Heart left ventricle (tissue), 13 donors: ENCODE data around the gene AGPAT3.

Experiments
- POLR2A ChIP-seq, 2 donors: fragments of 450-650 bp; IDR thresholded peaks; one replicate each; pipeline ENCODE4 v1.6.1; 2017; ENCODE audit warnings: antibody characterized with exemption in 2 of 2, mild to moderate bottlenecking in 2 of 2, moderate library complexity in 2 of 2
- TF ChIP-seq, protein P1 (sequence below), 12 donors: fragments of 200-600 bp; sonication (generic) in 4 of 12; IDR thresholded peaks; one replicate each; pipeline versions ENCODE4 v1.5.0 to v1.8.0; 2018 to 2022; ENCODE audit warnings: antibody characterized with exemption in 12 of 12, mild to moderate bottlenecking in 5 of 12
- donor health status: ischemic (EF 13 %, LVEDD 7.1; RV severe dilation, severe dysfunction).
- donor health status: DM: no; HTN: yes; CAD: no.
- donor health status: DM: no; HTN: no; CAD: no.
- donor health status: ischemic (EF 25% LVEDD 6.9; RV normal size, moderate dysfunction).
- donor health status: ischemic (EF 25% LVEDD 5.7; RV mildly dilated, moderate dysfunction).
- donor health status: ischemic (EF 35%, LVEDD 5.7; RV mildly dilated, moderate dysfunction).
- donor health status: nonischemic (EF 11% LVEDD 7.7; RV severe dilation, severe dysfunction).
- donor health status: DM: yes; HTN: yes; CAD: no.
- donor health status: PGD.
- donor health status: ischemic (EF 29% LVEDD 5.4; RV normal size, mild dysfunction).
- donor health status: nonischemic (EF 23%, LVEDD 6.1; RV moderate dilation, normal function).

DNA sequence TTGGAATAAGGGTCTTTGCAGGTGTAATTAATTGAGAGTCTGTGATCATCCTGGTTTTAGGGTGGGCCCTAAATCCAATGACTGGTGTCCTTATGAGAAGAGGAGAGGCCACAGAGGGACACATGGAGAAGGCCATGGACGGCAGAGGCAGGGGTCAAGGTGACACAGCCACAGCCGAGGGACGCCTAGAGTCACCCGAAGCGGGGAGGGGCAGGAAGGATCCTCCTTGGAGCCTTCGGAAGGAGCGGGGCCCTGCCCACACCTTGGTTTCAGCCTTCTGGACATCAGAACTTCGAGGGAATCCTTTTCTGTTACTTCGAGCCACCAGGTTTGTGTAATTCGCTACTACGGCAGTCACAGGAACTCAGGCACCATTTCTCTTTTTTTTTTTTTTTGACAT, 44.6 kb upstream of the AGPAT3 start:
- TF ChIP-seq, protein P1, sequence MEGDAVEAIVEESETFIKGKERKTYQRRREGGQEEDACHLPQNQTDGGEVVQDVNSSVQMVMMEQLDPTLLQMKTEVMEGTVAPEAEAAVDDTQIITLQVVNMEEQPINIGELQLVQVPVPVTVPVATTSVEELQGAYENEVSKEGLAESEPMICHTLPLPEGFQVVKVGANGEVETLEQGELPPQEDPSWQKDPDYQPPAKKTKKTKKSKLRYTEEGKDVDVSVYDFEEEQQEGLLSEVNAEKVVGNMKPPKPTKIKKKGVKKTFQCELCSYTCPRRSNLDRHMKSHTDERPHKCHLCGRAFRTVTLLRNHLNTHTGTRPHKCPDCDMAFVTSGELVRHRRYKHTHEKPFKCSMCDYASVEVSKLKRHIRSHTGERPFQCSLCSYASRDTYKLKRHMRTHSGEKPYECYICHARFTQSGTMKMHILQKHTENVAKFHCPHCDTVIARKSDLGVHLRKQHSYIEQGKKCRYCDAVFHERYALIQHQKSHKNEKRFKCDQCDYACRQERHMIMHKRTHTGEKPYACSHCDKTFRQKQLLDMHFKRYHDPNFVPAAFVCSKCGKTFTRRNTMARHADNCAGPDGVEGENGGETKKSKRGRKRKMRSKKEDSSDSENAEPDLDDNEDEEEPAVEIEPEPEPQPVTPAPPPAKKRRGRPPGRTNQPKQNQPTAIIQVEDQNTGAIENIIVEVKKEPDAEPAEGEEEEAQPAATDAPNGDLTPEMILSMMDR (IDR thresholded peaks at IDR 0.05): no peak
- TF ChIP-seq POLR2A (IDR thresholded peaks at IDR 0.05): no peak
